ENCODE results near the gene ARTN.

GRCh38 chr1:43945674-43946235 lies 12.2 kb downstream of the ARTN start:
- TF ChIP-seq CTCF (conservative IDR thresholded peaks at IDR 0.05; ENCODE audit: low read depth in 2 of 2) (no peak), ZNF462 (CRISPR knock-in tag; IDR thresholded peaks at IDR 0.05) (no peak), ETS1 (IDR thresholded peaks at IDR 0.05) (no peak)

Measured in GM23338 (cell line).